Activated CD4-positive, alpha-beta T cell treated with anti-CD3 and anti-CD28 coated beads, Interleukin-2, amount 50 U/mL, for 4 hours (primary cell): ENCODE results near the gene RBFOX2.

Source experiments
- DNase-seq, 2 experiments: peaks; one replicate each; pipeline ENCODE4 v3.0.0-alpha.2; 2020

The RBFOX2 gene

DNA sequence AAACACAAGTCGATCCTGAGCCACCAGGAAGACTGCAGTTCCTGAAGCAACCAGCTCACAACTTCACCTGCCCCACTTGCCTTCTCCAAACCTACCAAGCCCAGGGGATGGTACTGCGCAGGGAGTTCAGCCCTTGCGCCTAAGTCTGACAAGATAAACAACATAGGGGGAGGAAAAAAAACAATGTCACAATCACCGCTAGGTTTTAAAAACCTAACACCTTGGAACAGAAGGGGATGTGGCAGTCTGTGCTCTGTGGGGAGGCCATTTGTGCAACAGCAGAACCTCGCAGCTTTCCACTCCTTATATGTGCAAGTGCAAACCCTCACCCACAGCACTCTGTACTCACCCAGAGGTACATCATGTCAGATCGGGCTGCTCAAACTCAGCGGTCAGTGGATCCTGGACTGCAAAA lies 134.2 kb downstream of the RBFOX2 start:
- no peak for DNase-seq

DNA sequence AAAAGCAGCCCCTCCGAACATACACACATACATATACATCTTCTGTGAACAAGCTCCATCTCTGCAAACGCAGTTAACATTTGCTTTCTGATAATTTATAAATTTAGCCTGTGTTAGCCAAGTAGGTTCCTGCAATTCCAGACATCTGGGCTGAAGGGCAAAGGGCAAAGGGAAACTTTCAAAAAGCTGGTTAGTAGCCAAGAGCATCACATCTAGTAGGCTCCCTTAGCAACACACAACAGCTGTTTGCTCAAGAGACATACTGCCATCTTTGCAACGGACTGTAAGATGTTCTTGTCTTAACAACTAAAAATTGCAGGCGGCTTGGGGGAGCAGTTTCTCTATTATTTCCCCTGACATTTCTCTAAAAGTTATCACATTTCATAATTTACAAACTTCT lies 134.9 kb downstream of the RBFOX2 start:
- no peak for DNase-seq

DNA sequence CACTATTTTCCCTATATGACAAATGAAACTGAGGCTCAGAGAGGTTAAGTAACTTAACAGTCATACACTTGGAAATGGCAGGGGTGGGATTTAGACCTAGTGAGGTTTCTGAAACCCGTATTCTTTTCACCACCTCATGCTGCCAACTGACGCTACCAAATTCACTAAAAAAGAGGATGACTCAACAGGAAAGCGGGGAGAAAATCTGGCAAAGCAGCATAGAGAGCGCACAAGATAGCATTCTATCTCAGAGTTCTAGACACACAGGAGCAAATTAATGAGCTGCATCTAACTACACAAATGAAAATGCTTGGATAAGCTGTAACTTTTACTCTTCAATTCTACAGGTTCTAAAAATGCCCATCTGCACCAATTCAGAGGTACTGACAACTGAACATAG lies 136.4 kb downstream of the RBFOX2 start:
- DNase-seq: no peak

DNA sequence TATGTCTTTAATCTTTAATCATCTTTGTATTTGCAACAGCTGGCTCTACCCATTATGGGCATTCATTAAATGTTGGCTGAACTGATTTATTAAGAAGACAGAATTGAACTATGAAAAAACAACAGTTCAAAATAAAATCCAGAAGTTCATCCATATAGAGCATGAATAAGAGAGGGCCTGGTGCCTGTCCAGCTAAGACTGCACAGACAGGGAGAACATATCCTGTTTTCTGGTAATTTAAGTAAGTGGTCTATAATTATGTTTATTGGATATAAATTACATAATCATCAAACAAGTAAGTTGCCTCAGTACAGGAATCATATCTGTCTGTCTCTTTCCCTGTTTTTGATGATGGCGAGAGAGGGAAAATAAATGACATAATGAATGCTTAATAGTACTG lies 137.2 kb downstream of the RBFOX2 start:
- DNase-seq: no peak

DNA sequence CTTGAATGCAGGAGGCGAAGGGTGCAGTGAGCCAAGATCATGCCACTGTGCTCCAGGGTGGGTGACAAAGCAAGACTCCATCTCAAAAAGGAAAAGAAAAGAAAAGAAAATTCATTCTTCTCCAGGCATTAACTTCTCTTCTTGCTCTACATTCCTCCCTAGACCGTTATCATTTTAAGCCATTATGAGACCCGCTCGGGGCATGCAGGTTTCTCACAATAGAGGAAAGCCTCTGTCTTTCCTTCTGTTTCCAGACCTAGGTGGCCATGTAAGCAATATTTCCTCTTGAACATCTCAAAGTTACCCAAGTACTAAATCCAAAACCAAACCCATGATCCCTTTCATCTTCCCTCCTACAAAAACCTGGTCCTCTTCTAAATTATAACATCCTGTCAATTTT lies 139.6 kb downstream of the RBFOX2 start:
- DNase-seq: no peak

DNA sequence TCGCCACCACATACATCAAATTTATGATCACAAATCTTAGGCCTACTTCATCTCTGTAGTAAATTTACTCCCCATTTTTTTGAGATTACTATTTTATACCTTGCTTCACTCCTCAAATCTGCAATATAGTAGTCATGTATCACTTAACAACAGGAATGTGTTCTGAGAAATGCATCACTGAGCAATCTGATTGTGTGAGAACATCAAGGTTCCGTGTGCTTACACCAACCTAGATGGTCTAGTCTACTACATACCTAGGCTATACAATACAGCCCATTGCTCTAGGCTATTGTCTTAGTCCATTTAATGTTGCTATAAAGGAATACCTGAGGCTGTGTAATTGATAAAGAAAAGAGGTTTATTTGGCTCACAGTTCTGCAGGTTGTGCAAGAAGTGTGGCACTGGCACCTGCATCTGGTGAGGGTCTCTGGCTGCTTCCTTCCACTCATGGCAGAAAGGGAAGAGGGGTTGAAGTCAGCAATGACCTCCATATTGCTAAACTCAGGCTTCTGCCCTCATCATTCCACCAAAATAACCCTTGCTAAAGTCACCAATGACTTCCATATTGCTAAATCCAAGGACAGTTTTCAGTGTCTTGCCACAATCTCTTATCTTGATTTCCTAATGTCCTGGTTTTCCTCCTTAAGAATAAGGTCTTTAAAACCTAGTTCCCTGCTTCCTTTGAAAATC lies 140.3 kb downstream of the RBFOX2 start:
- no peak for DNase-seq

DNA sequence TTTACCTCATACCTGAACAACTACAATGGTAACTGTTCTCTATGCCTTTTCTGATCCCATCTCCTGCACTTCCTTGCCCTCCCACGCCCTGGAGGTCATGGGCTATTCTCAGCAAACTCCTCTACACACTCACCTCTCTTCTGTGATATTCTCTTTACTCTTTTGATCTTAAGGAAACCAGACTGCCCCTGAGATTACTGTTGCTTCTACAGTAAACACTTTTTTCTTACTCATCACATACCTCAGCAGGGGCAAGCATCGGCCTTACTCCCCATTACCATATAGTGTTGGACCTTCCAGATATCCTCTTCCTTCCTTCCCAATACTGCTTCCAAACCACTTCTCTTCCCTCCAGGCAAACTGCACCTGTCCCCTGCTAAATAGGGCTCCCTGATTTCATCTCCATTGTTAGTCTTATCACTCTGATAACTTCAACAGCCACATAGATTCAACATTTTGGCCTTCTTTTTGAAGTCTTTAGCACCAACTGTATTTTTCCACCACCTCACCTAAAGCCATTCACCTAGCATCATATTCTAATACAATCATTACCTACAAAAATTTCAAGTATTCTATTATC lies 141.2 kb downstream of the RBFOX2 start:
- DNase-seq: no peak

DNA sequence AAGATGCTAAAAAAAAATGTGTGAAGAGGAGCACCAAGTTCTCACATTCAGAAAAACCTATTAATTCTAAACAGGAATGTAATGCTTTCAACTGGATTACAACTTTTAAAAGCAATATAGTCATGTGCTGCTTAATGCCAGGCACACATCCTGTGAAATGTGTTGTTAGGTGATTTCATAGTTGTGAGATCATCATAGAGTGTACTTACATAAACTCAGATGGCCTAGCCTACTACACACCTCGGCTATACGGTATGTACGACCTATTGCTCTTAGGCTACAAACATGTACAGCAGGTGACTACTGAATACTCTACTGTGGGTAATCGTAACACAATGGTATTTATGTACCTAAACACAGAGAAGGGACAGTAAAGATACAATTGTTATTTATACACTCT lies 142.3 kb downstream of the RBFOX2 start:
- no peak for DNase-seq

DNA sequence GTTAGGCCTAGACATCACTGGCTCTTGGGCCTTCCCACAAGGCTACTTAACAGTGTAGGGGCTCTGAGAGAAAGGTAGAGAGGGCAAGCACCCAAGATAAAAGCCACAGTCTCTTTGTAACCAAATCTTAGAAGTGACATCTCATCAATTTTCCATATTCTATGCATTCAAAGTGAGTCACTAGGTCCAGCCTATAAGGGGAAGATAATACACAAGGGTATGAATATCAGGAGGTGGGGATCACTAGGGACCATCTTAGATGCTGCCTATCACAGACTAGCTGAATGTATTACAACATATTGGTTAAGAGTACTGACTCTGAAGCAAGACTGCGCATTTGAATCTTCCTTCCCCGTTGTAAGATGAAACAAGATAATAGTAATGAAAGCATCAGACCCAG lies 144.1 kb downstream of the RBFOX2 start:
- no peak for DNase-seq

DNA sequence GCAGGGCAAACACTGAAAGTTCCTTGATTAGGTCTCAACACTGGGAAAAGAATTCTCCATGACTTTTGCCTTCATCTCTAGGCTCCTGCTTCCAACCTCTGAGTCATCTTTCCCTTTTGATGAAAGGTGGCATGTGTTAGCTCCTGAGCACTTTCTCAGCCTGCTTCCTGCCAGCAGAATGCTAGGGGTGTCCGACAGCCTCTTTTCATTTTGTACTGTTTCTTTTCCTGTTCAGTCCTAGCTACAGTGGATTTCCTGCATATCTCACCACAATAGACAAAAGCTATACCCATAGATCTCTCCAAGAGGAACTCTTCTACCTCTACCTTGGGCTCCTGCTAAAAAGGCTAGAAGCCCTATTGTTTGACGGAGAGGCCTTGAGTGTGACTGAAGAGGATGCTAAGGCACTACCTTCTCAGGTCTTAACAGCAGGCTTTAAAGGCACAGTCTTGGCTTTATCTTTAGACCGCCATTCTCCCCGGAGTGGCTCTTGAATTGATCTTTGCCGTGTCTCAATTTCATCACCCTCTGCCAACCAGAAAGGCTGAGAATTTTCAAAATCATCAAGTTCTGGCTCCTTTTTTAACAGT lies 145.5 kb downstream of the RBFOX2 start:
- DNase-seq: no peak

DNA sequence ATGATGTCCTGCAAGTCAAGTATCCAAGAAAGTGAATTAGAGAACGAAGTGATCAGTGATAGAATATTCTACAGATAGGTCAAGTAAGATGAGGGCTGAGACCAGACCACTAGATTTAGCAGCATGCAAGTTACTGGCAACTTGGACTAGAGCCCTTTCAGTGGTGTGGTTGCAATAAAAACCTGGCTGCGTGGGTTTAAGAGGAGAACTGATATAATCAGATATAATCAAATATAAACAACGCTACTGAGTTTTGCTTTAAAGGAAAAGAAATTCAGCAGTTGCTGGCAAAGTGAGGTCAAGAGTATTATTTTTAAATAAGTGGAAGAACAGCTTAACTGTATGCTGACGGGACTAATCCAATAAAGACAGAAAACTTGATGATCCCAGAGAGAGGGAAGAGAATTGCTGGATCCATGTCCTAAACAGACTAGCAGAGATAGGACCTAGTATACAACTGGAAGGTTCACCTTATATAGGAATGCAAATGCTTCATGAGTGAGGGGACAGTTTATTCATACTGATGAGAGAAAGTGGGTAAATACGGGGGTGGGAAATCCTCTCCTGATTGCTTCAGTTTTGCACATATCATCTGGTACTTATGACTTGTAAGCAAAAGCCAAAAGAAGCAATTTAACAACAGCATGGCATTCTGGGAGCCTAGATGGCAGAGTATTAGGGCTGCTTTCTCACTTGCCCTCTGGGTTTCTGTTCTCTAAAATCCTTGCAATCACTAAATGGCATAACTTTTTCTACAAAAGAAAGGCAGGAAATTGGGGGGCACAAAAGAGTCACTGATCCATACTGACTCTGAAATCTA lies 146.2 kb downstream of the RBFOX2 start:
- DNase-seq: no peak

DNA sequence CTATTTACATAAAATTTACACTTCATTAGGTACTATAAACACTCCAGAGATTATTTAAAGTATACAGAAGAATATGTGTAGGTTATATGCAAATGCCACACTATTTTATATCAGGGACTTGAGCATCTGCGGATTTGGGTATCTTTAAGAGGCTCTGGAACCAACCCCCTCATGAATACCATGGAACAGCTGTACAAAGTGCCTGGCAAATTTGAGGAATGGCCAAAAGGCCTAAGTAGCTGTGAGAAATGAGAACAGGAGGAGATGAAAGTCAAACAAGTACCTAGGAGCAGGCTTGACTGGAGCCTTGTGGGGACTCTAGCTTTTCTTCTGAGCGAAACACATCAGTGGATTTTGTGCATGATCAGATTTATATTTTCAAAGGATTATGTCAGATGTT lies 149.3 kb downstream of the RBFOX2 start:
- no peak for DNase-seq

DNA sequence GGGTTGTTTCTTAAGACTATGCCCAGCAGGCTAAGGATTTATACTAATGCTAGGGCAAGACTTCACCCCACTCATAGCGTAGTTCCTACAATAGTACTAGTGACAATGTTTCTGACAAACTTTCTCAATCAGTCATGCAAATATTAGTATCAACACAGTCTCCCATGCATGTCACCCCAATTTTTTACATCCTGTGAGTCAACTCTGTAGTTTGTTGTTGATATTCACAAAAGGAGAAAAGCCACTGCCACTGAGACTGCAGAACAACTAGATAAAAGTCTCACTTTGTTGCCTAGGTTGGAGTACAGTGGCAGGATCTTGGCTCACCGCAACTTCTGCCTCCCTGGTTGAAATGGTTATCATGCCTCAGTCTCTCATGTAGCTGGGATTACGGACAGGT lies 155.2 kb downstream of the RBFOX2 start:
- no peak for DNase-seq

DNA sequence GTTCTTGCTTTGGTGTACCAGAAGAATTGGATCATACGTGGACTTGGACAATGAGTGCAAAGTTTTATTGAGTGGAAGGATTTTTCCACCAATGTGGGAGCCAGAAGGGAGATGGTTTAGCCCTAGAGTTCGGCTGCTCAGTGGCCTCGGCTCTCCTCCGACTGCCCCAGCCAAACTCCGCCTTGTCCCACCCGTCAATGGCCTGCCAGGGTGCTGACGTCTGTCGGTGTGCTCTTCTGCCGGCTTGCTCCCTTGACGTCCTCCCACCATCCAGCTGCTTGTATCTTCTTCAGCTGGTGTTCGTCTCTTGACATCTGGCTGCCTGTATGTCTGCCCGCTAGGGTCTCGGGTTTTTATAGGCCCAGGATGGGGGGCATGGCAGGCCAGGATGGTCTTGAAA lies 156.2 kb downstream of the RBFOX2 start:
- DNase-seq: no peak

DNA sequence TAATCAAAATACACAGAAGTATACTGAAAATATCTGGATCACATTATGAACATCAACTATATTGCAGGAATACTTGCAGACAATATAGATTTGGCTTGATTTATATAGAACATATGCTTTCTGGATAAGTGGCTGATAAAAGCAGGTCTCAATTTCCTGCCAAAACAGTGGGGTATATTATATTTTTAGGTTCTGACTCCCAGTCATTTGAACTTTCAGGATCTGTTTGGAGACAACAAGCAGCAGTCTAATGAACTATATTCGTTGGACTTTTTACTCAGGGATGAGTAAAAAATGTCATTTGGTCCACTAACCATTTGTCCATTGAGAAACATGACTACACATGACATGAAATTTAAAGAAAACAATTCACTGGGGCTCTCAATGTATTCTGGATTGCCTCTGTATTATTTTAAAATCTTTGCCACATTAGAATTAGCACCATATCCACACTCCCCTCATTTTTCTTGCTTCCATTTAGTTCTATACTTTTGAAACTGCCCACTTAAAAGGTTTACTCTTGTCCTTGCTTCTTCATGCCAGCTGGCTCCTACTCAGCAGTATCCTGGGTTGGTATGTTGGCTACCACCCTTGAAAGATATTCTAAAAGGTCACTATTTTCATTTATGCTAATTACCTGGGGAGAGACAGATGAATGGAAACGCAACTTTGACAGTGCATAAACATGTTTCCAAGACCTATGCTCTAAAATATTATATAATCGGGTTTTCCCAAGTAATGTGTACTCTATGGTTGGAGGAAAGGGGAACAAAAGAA lies 157.9 kb downstream of the RBFOX2 start:
- DNase-seq: no peak

DNA sequence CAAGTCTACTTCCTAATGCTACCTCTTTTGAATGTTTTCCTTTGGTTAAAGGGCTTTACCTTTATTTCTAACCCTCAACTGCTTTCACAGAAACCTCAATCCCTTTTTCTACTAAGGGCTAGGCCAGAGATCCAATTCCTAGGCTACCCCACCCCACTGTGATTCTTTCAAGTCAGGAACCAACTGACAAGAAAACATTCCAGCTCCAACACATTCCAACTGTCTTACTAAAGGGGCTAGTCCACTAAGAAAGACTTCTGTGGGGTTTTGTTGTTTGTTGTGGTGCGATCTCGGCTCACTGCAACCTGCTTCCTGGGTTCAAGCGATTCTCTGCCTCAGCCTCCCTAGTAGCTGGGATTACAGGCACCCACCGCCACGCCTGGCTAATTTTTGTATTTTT lies 159.7 kb downstream of the RBFOX2 start:
- no peak for DNase-seq

DNA sequence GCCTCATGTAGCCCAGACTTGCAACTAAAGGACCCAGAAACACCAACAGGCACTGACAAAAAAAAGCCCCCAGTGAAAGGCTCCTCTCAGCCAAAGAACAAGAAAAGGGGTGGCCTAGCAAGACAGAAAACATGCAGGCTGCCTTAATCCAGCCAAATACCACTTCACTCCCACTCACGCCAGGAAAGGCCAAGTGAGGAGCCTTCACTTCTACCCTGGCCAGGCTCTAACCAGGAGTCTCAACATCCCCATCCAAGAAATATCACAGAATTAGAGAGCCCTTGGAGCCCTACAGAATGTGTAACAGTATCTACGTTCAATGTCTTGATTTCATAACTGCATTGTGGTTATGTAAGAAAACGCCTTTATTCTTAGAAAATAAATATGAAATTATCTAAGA lies 162.0 kb downstream of the RBFOX2 start:
- no peak for DNase-seq

DNA sequence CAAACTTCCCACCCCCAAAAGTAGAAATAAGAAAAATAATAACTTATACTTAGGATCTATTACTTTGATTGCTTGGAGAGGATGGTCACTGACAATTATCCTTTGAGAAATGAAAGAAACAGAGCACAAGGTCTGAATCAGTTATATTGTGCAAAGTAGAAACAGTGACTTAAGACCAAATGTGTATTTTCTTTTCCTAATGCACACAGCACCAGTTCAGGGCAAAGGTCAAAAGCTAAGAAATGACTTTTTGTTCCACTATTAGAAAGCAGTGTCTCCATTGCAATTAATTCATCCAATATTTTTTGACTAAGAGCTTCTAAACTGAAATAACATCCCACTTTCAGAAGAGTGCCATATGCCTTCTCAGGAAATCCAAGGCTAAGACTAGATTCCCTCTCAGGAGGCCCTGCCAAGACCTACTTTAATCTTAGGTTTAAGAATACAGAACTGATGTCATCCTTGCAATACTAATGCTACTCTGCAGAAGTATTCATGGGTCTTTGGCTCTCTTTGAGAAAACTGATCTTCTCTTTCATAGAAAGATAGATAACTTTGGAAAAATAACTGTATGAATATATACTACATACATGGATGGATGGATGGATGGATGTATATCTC lies 164.0 kb downstream of the RBFOX2 start:
- DNase-seq: no peak

DNA sequence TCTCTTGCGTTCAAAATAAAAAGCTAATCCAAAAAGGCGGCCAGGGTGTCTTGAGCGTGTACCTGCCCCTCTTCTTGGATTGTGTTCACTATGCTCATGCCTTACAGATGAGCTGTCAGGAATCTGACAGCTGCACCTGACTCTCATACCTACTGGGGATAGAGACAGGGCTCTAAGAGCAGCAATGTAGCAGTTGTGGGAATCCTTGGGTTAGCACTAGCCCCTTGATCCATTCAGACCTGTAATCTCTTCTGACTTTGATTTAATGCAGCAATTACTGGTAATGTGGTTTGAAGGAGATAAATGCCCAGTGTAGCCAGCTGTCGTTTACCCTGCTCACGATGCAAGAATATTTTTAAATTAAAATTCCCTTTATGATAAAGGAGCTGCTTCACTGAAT lies 165.2 kb downstream of the RBFOX2 start:
- DNase-seq: no peak

DNA sequence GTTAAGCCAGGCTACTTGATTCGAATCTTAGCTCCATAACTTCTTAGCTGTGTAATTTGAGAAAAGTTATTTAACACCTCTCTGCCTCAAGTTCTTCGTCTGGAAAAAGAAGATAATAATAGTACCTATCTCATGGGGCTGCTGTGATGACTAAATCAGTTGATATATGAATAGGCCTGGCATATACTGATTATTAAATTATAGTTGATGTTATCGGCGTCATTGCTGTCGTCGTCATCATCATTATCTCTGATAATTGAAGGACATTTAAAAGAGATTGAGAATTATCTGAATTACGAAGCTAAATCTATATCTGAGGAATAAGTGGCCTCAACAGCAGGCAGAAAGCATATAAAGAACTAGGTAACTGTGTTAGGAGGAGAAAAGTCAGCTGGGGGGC lies 165.9 kb downstream of the RBFOX2 start:
- no peak for DNase-seq

DNA sequence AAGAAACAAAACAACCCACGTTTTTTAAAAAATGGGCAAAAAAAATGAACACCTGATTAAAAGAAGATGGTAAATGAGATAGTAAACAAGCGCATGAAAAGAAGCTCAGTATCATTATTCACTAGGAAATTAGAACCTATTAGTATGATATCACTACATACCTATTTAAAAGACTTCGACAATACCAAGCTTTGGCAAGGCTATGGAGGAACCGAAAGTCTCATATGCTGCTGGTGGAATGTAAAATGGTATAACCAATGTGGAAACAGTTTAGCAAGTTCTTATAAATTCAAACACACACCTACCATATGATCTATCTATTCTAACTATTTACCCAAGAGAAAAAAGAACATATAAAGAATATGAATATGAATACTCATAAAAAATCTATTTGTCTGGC lies 167.2 kb downstream of the RBFOX2 start:
- no peak for DNase-seq

DNA sequence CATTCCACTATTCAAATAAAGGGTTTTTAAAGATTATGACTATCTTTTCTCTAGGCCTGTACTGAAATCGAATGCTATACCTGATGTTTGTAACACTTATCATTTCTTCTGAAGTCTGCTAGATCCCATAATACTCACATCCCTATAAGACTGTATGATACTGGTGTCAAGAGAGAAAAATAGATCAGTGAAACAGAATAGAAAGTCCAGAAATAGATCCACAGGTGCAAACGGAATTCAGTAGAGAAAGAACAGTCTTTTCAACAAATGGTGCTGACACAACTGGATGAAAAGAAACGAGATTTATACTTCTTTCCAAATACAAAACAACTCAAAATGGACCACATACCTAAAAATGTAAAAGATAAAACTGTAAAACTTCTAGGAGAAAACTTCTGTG lies 167.8 kb downstream of the RBFOX2 start:
- DNase-seq: no peak
